K562 (cell line): ENCODE measurements around the gene GPR153.

ENCODE experiments used
- NCOA6 ChIP-seq: fragments of 450-650 bp; IDR thresholded peaks from 2 replicates; pipeline ENCODE4 v1.6.1; 2017; ENCODE audit warnings: mild to moderate bottlenecking
- ZNF23 ChIP-seq: fragments of 250-450 bp; sonication (Bioruptor Pico); IDR thresholded peaks from 2 replicates; pipeline ENCODE4 v1.4.0; 2020; ENCODE audit warnings: mild to moderate bottlenecking

DNA sequence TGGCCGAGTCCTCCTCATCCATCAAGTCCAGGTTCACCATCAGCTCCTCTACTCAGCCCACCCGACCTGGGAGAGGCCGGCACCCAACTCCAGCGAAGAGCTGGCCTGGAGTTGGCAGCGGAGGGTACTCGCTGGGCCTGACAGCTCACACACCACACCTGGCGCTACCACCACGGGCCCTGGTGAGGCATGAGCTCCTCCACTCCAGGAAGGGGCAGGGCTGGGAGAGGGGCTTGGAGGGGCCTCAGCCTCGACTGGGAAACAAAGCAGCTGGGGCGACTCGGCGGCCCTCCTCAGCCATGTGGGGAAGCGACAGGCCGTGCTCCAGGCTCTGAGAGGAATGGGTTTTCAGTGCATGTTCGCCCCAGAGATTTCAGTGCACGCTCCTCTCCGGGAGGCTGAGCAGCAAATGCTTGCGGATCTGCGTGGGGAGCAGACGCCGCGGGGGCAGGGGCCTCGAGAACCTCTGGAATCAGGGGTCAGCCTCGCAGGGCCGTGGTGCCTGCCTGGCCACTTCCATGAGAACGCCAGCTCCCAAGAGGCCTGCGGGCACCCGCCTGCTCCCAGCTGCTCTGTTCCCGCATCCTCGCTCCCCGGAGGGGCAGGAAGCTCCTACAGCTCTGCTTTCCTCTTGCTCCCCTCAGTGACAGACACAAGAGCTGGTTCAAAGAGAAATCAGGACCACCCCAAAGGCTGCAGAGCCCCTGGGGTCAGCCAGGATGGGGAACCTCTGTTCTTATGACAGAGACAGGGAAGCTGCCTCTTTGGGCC lies 18.9 kb upstream of the GPR153 start:
- no peak for TF ChIP-seq NCOA6
- no peak for TF ChIP-seq ZNF23
